ENCODE results near the gene CD40.

The CD40 gene

GRCh38 chr20:46123482-46124245 lies 5.5 kb downstream of the CD40 start:
- DNase-seq, result no peak

- no peak for DNase-seq
These were observed 8.4 kb downstream of the CD40 start for GRCh38 chr20:46126440-46127056.

GRCh38 chr20:46127396-46128010 lies 9.4 kb downstream of the CD40 start:
- no peak for DNase-seq

- DNase-seq, result peak in 1 of 2 donors; percentile 30
These were observed 10.4 kb downstream of the CD40 start for GRCh38 chr20:46128310-46129151.

GRCh38 chr20:46129955-46130481 lies 11.9 kb downstream of the CD40 start:
- DNase-seq, result no peak

- no peak for DNase-seq
These were observed 12.4 kb downstream of the CD40 start for GRCh38 chr20:46130534-46130933.

- no peak for DNase-seq
These were observed 13.3 kb downstream of the CD40 start for GRCh38 chr20:46131396-46131795.

- DNase-seq, result peak; percentile 68 to 77
These were observed 14.6 kb downstream of the CD40 start for GRCh38 chr20:46132705-46133120.

- DNase-seq, result no peak
These were observed 16.0 kb downstream of the CD40 start for GRCh38 chr20:46133886-46134654.

- no peak for DNase-seq
These were observed 16.6 kb downstream of the CD40 start for GRCh38 chr20:46134716-46135115.

- no peak for DNase-seq
These were observed 17.9 kb downstream of the CD40 start for GRCh38 chr20:46135856-46136633.

- DNase-seq, result no peak
These were observed 19.7 kb downstream of the CD40 start for GRCh38 chr20:46137816-46138215.

GRCh38 chr20:46139266-46139889 lies 21.3 kb downstream of the CD40 start:
- DNase-seq, result no peak

- DNase-seq, result no peak
These were observed 21.9 kb downstream of the CD40 start for GRCh38 chr20:46139908-46140482.

GRCh38 chr20:46142124-46142523 lies 24.0 kb downstream of the CD40 start:
- DNase-seq, result no peak

- no peak for DNase-seq
These were observed 26.4 kb downstream of the CD40 start for GRCh38 chr20:46144432-46145025.

GRCh38 chr20:46145713-46146112 lies 27.6 kb downstream of the CD40 start:
- no peak for DNase-seq

- DNase-seq, result no peak
These were observed 30.4 kb downstream of the CD40 start for GRCh38 chr20:46148313-46149208.

- DNase-seq, result no peak
These were observed 32.8 kb downstream of the CD40 start for GRCh38 chr20:46150943-46151342.
